SK-N-SH (cell line): ENCODE measurements around the gene ATF4.

Experiments
- CHD2 ChIP-seq: fragments of 150-350 bp; IDR thresholded peaks from 2 replicates; pipeline ENCODE4 v1.6.1; 2018; ENCODE audit warnings: low read length; ENCODE audit not compliant: partially characterized antibody
- TF ChIP-seq, protein P1 (sequence below): fragments of 200-600 bp; sonication (generic); IDR thresholded peaks from 2 replicates; pipeline ENCODE4 v1.6.1; 2017; ENCODE audit warnings: antibody characterized with exemption, mild to moderate bottlenecking, moderate library complexity

DNA sequence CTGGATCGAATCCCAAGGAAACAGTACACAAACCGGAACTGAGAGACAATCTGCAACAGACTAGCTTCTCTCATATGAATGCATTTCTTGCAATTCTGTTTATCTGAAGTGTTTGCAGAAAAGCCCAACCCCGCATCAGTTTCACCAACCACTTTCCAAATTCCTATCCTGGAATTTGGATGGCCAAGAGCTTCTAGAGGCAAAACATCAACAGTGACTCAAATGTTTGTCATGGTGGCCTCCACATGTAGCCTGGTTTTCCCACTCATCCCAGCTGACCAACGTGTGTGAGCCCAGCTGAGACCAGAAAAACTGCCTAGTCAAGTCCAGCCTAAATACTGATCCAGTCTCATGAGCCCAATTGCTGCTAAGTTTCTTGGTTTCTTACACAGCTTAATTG lies 26.6 kb upstream of the ATF4 start:
- TF ChIP-seq, protein P1, sequence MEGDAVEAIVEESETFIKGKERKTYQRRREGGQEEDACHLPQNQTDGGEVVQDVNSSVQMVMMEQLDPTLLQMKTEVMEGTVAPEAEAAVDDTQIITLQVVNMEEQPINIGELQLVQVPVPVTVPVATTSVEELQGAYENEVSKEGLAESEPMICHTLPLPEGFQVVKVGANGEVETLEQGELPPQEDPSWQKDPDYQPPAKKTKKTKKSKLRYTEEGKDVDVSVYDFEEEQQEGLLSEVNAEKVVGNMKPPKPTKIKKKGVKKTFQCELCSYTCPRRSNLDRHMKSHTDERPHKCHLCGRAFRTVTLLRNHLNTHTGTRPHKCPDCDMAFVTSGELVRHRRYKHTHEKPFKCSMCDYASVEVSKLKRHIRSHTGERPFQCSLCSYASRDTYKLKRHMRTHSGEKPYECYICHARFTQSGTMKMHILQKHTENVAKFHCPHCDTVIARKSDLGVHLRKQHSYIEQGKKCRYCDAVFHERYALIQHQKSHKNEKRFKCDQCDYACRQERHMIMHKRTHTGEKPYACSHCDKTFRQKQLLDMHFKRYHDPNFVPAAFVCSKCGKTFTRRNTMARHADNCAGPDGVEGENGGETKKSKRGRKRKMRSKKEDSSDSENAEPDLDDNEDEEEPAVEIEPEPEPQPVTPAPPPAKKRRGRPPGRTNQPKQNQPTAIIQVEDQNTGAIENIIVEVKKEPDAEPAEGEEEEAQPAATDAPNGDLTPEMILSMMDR: no peak
- TF ChIP-seq CHD2: no peak
